Thyroid gland (tissue), 4 donors: Measurements from ENCODE around the gene EML6. TPM values are rescaled to one million over a fixed set of nuclear protein-coding genes. Genes with fewer than 3 reads are reported as not detected.
"Not testable (repeated sequence)": the region's sequence is repeated elsewhere in the genome, so short reads cannot be mapped to it uniquely, and the experiment has no call there.

Experiments
- DNase-seq, 2 donors: peaks; one replicate each; pipeline ENCODE4 v3.0.0-alpha.2; 2019
- H3K27ac ChIP-seq, 3 donors: fragments of 200-600 bp; sonication (generic); 1 replicate in 2 of 3; 2 replicates in 1 of 3; pipeline ENCODE4 v1.5.1; 2016 to 2019; ENCODE audit warnings: mild to moderate bottlenecking in 1 of 3, moderate library complexity in 1 of 3
- H3K27me3 ChIP-seq: fragments of 200-600 bp; sonication (generic); one replicate; pipeline ENCODE4 v1.5.1; 2019
- H3K36me3 ChIP-seq, 2 donors: fragments of 200-600 bp; sonication (generic); one replicate each; pipeline ENCODE4 v1.5.1; 2016 to 2019
- H3K4me1 ChIP-seq, 2 donors: fragments of 200-600 bp; sonication (generic); one replicate each; pipeline ENCODE4 v1.5.1; 2017 to 2019
- H3K4me3 ChIP-seq, 3 donors: fragments of 200-600 bp; sonication (generic); replicated peaks in 1 of 3; 1 replicate in 2 of 3; 2 replicates in 1 of 3; pipeline ENCODE4 v1.5.1; 2016; ENCODE audit warnings: mild to moderate bottlenecking in 1 of 3
- H3K9me3 ChIP-seq: fragments of 200-600 bp; sonication (generic); one replicate; pipeline ENCODE4 v1.5.1; 2017
- CTCF ChIP-seq, 6 experiments: fragments of 200-600 bp in 3 of 6; fragments of 450-650 bp in 3 of 6; sonication (generic) in 3 of 6; IDR thresholded peaks; one replicate each; pipeline ENCODE4 v1.5.1; 2016 to 2019; ENCODE audit warnings: antibody characterized with exemption in 6 of 6, mild to moderate bottlenecking in 2 of 6, inconsistent platforms in 1 of 6, moderate library complexity in 1 of 6
- POLR2A ChIP-seq, 2 donors: fragments of 450-650 bp; IDR thresholded peaks; one replicate each; pipeline ENCODE4 v1.6.1; 2017; ENCODE audit warnings: antibody characterized with exemption in 2 of 2, mild to moderate bottlenecking in 2 of 2, moderate library complexity in 1 of 2
- WGBS, 2 donors: methylation state at CpG; one replicate each; pipeline ENCODE4 v1.1.5; 2017; 5-methylcytosine and 5-hydroxymethylcytosine counted together
- intact Hi-C: fragments of 100-400 bp; cut with DNase I; formaldehyde crosslinking; loops from one replicate; pipeline ENCODE4 v1.15.1; 2023
- total RNA-seq, 4 donors: library from RNA; depleted of rRNA; stranded (reverse); fragments of >200 nt; gene quantifications; one replicate each; pipeline ENCODE4 v1.2.3, GENCODE V29; 2016

The EML6 gene
- total RNA-seq, 4 donors from 2014 or later, result 5.6 to 24.8 (median 20.3) TPM

DNA sequence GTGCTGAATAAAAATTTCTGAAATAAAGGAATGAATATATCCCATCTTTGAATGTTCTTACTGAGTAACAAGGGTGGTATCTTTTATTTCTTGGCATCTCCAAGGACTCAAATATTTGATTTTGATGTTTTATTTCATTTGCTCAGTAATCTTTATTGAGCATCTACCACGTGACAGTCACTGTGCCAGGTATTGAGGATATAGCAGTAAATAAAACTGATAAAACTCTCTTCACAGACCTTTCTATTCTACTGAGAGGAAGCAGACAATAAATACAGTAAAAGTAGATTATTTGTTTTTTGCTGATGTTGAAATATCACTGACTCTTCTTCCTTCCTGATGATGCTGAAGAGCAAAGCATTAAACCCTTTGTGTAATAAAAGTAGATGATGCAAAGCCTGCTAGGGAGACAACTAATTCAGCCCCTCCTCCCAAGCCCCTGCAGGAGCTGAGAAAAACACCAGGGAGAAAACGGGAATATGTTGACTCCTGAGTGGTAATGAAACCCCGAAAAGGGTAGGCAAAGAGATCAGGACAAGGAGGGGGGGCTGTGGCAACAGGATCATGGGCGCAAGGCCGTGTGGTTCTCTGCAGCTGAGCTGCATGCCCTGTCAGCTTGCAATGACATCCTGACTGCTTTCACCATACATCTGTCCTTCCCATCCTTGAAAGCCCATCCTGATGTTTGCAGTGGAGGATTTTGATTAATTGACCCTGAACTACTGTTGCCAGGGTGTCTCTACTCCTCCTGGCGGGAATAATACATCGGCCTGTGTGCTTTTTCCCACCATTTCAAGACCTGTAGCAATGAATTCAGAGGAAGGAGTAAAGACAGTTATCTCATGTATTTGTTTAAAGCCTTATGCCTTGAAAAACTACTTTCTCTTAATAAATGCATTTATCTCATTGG is 117.4 kb downstream of the EML6 start:
- H3K27me3 ChIP-seq, result no peaks in the 10 kb centered on the region
- H3K36me3 ChIP-seq, result no peaks in the 10 kb centered on the region
- DNase-seq, result no peak
- H3K9me3 ChIP-seq, result no peaks in the 10 kb centered on the region
- no peak overlapping the region for H3K4me3 ChIP-seq
- 82 to 85% methylated on average over 7 of the region's 7 CpGs for WGBS, 2 donors
- peaks cover 11 to 17% of the 10 kb centered on the region in 2 donors for H3K4me1 ChIP-seq
- TF ChIP-seq POLR2A (IDR thresholded peaks at IDR 0.05) (no peak), CTCF (IDR thresholded peaks at IDR 0.05) (no peak)
- intact Hi-C loops, result no loop called here
- peak overlapping the region in 1 of 3 donors; percentile 81 for H3K27ac ChIP-seq

DNA sequence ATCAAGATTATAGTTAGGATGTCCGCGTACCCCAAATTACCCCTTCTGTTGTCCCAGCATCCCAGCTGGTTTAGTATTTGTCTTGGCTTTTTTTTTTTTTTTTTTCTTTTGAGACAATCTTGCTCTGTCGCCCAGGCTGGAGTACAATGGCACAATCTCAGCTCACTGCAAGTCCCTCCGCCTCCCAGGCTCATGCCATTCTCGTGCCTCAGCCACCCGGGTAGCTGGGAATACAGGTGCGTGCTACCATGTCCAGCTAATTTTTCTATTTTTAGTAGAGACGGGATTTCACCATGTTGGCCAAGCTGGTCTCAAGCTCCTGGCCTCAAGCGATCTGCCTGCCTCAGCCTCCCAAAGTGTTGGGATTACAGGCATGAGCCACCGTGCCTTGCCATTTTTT is 118.0 kb downstream of the EML6 start:
- H3K27me3 ChIP-seq, H3K9me3 ChIP-seq, DNase-seq, intact Hi-C loops, H3K36me3 ChIP-seq, H3K27ac ChIP-seq, H3K4me3 ChIP-seq: not testable (repeated sequence)
- peaks cover 11 to 17% of the 10 kb centered on the region in 2 donors for H3K4me1 ChIP-seq
- WGBS, 2 donors, result 97 to 98% methylated on average over 10 of the region's 10 CpGs

DNA sequence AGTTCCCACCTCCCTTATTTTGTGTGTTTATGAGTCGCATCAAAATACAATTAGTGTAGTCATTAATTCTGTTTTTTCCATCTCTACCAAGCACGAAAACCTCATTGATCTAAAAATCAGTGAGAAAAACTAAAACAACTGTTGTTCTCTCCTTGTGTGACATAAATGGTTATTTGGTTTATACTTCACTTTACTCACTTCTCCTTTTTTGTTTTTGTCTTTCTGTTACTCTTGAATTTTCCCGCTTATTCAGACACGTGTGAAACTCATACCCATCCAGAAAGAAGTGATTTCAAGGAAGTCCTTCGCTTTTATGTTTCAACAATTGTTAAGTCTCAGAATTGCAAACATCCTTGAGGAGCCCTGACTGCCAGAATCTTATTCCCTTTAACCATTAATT is 121.6 kb downstream of the EML6 start:
- H3K9me3 ChIP-seq, result no peaks in the 10 kb centered on the region
- intact Hi-C loops, result no loop called here
- no peak overlapping the region for H3K27ac ChIP-seq
- WGBS, 2 donors, result 79 to 91% methylated on average over 5 of the region's 5 CpGs
- no peak for DNase-seq
- TF ChIP-seq CTCF (IDR thresholded peaks at IDR 0.05) (no peak), POLR2A (IDR thresholded peaks at IDR 0.05) (no peak)
- H3K4me3 ChIP-seq, result no peak overlapping the region
- no peaks in the 10 kb centered on the region for H3K27me3 ChIP-seq
- H3K4me1 ChIP-seq, result peaks cover 0 to 4% of the 10 kb centered on the region in 2 donors
- no peaks in the 10 kb centered on the region for H3K36me3 ChIP-seq

GRCh38 chr2:54845514-54845913 is 122.1 kb downstream of the EML6 start:
- no peaks in the 10 kb centered on the region for H3K36me3 ChIP-seq
- no peak overlapping the region for H3K27ac ChIP-seq
- intact Hi-C loops, result no loop called here
- H3K27me3 ChIP-seq, result no peaks in the 10 kb centered on the region
- no peak for TF ChIP-seq CTCF (IDR thresholded peaks at IDR 0.05)
- no peak for TF ChIP-seq POLR2A (IDR thresholded peaks at IDR 0.05)
- no peaks in the 10 kb centered on the region for H3K9me3 ChIP-seq
- WGBS, 2 donors, result 64 to 68% methylated on average over 2 of the region's 2 CpGs
- DNase-seq, result no peak
- H3K4me1 ChIP-seq, result no peaks in the 10 kb centered on the region
- no peak overlapping the region for H3K4me3 ChIP-seq

GRCh38 chr2:54850171-54851122 is 127.0 kb downstream of the EML6 start:
- no peaks in the 10 kb centered on the region for H3K27me3 ChIP-seq
- WGBS, 2 donors, result 95 to 97% methylated on average over 8 of the region's 8 CpGs
- intact Hi-C loops, result no loop called here
- no peak for DNase-seq
- H3K36me3 ChIP-seq, result no peaks in the 10 kb centered on the region
- no peaks in the 10 kb centered on the region for H3K9me3 ChIP-seq
- H3K27ac ChIP-seq, result no peak overlapping the region
- H3K4me1 ChIP-seq, result no peaks in the 10 kb centered on the region
- H3K4me3 ChIP-seq, result no peak overlapping the region
- TF ChIP-seq CTCF (IDR thresholded peaks at IDR 0.05) (no peak), POLR2A (IDR thresholded peaks at IDR 0.05) (no peak)
